SIG-M5 treated with dmso at 0.1 percent for 504 hours (cell line): Measurements from ENCODE around the gene ADAM22.
A peak's percentile ranks its signal among the peaks of the same experiment; 100 is the strongest.

Experiments
- DNase-seq: peaks from one replicate; lab custom pipeline; 2025; ENCODE audit not compliant: unreplicated experiment; lab: John Stamatoyannopoulos, UW

Gene ADAM22

GRCh38 chr7:88104732-88105131 lies 170.7 kb downstream of the ADAM22 start:
- DNase-seq = no peak

- no peak for DNase-seq
Measured at GRCh38 chr7:88105231-88105630, 171.2 kb downstream of the ADAM22 start.

GRCh38 chr7:88106434-88106833 lies 172.4 kb downstream of the ADAM22 start:
- no peak for DNase-seq

- DNase-seq = no peak
Measured at GRCh38 chr7:88109612-88110011, 175.6 kb downstream of the ADAM22 start.

- DNase-seq = peak; percentile 71
Measured at GRCh38 chr7:88111140-88111743, 177.2 kb downstream of the ADAM22 start.

GRCh38 chr7:88111954-88112471 lies 178.0 kb downstream of the ADAM22 start:
- DNase-seq = no peak

GRCh38 chr7:88115258-88115796 lies 181.3 kb downstream of the ADAM22 start:
- no peak for DNase-seq

GRCh38 chr7:88115816-88116215 lies 181.8 kb downstream of the ADAM22 start:
- no peak for DNase-seq

- DNase-seq = no peak
Measured at GRCh38 chr7:88116235-88116795, 182.3 kb downstream of the ADAM22 start.

GRCh38 chr7:88117325-88117724 lies 183.3 kb downstream of the ADAM22 start:
- DNase-seq = no peak

- no peak for DNase-seq
Measured at GRCh38 chr7:88121335-88121734, 187.3 kb downstream of the ADAM22 start.

GRCh38 chr7:88127637-88128290 lies 193.7 kb downstream of the ADAM22 start:
- DNase-seq = no peak

- no peak for DNase-seq
Measured at GRCh38 chr7:88132725-88133124, 198.7 kb downstream of the ADAM22 start.

GRCh38 chr7:88140947-88141346 lies 206.9 kb downstream of the ADAM22 start:
- DNase-seq = peak; percentile 46

- DNase-seq = no peak
Measured at GRCh38 chr7:88141479-88141878, 207.4 kb downstream of the ADAM22 start.

- no peak for DNase-seq
Measured at GRCh38 chr7:88141953-88142352, 207.9 kb downstream of the ADAM22 start.

- no peak for DNase-seq
Measured at GRCh38 chr7:88146616-88147015, 212.6 kb downstream of the ADAM22 start.

GRCh38 chr7:88147341-88147740 lies 213.3 kb downstream of the ADAM22 start:
- DNase-seq = no peak

- DNase-seq = no peak
Measured at GRCh38 chr7:88147949-88148348, 213.9 kb downstream of the ADAM22 start.

- no peak for DNase-seq
Measured at GRCh38 chr7:88150033-88150432, 216.0 kb downstream of the ADAM22 start.

- no peak for DNase-seq
Measured at GRCh38 chr7:88151119-88151790, 217.2 kb downstream of the ADAM22 start.

GRCh38 chr7:88153378-88153777 lies 219.3 kb downstream of the ADAM22 start:
- no peak for DNase-seq
